ENCODE results near the gene TOP1.

TOP1 gene

GRCh38 chr20:41004531-41005360 is 23.9 kb upstream of the TOP1 start:
- DNase-seq (ENCODE audit: low read depth), result no peak

- DNase-seq (ENCODE audit: low read depth), result no peak
Observed at GRCh38 chr20:41005361-41005729, 23.3 kb upstream of the TOP1 start.

GRCh38 chr20:41006126-41006935 is 22.3 kb upstream of the TOP1 start:
- DNase-seq (ENCODE audit: low read depth), result no peak

- DNase-seq (ENCODE audit: low read depth), result no peak
Observed at GRCh38 chr20:41006936-41007474, 21.6 kb upstream of the TOP1 start.

- no peak for DNase-seq (ENCODE audit: low read depth)
Observed at GRCh38 chr20:41007481-41007880, 21.1 kb upstream of the TOP1 start.

- no peak for DNase-seq (ENCODE audit: low read depth)
Observed at GRCh38 chr20:41009946-41010345, 18.7 kb upstream of the TOP1 start.

- no peak for DNase-seq (ENCODE audit: low read depth)
Observed at GRCh38 chr20:41011551-41012067, 17.0 kb upstream of the TOP1 start.

GRCh38 chr20:41014561-41015088 is 14.0 kb upstream of the TOP1 start:
- no peak for DNase-seq (ENCODE audit: low read depth)

- DNase-seq (ENCODE audit: low read depth), result no peak
Observed at GRCh38 chr20:41017448-41018042, 11.1 kb upstream of the TOP1 start.

GRCh38 chr20:41018153-41018552 is 10.5 kb upstream of the TOP1 start:
- no peak for DNase-seq (ENCODE audit: low read depth)

GRCh38 chr20:41023549-41023948 is 5.1 kb upstream of the TOP1 start:
- DNase-seq (ENCODE audit: low read depth), result no peak

- no peak for DNase-seq (ENCODE audit: low read depth)
Observed at GRCh38 chr20:41027366-41027765, 1.3 kb upstream of the TOP1 start.

GRCh38 chr20:41027872-41028358 is 707 bp upstream of the TOP1 start:
- DNase-seq (ENCODE audit: low read depth), result no peak

- DNase-seq (ENCODE audit: low read depth), result no peak
Observed at GRCh38 chr20:41029150-41029901, 704 bp downstream of the TOP1 start.

- DNase-seq (ENCODE audit: low read depth), result no peak
Observed at GRCh38 chr20:41030061-41030460, 1.4 kb downstream of the TOP1 start.

GRCh38 chr20:41030531-41031242 is 2.1 kb downstream of the TOP1 start:
- DNase-seq (ENCODE audit: low read depth), result no peak

- DNase-seq (ENCODE audit: low read depth), result no peak
Observed at GRCh38 chr20:41031243-41031619, 2.6 kb downstream of the TOP1 start.

GRCh38 chr20:41032271-41032670 is 3.6 kb downstream of the TOP1 start:
- no peak for DNase-seq (ENCODE audit: low read depth)

- DNase-seq (ENCODE audit: low read depth), result no peak
Observed at GRCh38 chr20:41034239-41034638, 5.6 kb downstream of the TOP1 start.

GRCh38 chr20:41035207-41035606 is 6.6 kb downstream of the TOP1 start:
- DNase-seq (ENCODE audit: low read depth), result no peak

GRCh38 chr20:41037179-41037578 is 8.6 kb downstream of the TOP1 start:
- no peak for DNase-seq (ENCODE audit: low read depth)

All from activated gamma-delta T cell treated with anti-CD3 and anti-CD28 coated beads, Interleukin-2, amount 50 U/mL, for 16 hours (primary cell).